GM19372 (cell line): Measurements from ENCODE around the gene ITGA2B.
"Not testable (repeated sequence)": the region's sequence is repeated elsewhere in the genome, so short reads cannot be mapped to it uniquely, and the experiment has no call there.

Experiments used
- ATAC-seq: cut with Tn5 transposase; IDR thresholded peaks from one replicate; pipeline ENCODE4 v1.9.1; 2021; ENCODE audit warnings: mild to moderate bottlenecking, low read depth, moderate library complexity; ENCODE audit not compliant: unreplicated experiment

ITGA2B gene

DNA sequence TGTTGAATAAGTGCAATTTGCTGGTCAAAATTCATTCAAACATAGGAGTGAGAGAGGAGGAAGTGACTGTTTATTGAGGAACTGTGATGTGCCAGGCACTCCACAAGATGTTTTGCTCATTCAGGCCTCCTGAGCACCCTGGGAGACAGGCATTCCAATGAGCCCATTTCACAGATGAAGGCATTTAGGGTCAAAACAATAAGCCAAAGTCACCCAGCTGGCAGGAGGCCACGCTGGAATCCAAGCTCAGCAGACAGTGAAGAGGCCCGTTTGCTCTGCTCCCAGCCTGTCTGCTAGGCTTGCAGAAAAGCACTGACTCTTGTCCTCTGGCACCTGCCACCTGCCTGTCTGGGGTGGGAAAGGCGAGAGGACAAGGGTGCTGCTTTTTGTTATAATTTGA is 54.7 kb downstream of the ITGA2B start:
- ATAC-seq: no peak

DNA sequence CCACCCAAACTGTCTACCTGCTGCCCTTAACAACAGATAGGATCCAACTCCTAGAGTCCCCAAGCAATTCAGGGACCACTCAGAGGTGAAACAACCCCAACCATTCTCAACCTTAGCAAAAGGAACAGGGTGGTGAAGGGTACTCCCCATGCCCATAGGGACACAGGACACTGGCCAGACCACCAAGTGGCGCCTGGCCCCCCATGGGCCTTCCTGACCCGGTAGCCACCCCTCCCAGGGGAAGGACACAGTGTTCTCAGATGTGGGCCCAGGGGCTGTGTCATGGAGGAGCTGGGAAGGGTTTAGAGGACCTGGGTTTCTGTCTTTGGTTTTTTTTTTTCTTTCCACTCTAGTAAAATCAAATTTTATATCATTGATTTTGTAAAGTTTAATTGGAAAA is 55.1 kb downstream of the ITGA2B start:
- ATAC-seq: no peak

- no peak for ATAC-seq
These were observed 56.1 kb downstream of the ITGA2B start for GRCh38 chr17:44333371-44333770.

- ATAC-seq: no peak
These were observed 58.1 kb downstream of the ITGA2B start for GRCh38 chr17:44331249-44331760.

DNA sequence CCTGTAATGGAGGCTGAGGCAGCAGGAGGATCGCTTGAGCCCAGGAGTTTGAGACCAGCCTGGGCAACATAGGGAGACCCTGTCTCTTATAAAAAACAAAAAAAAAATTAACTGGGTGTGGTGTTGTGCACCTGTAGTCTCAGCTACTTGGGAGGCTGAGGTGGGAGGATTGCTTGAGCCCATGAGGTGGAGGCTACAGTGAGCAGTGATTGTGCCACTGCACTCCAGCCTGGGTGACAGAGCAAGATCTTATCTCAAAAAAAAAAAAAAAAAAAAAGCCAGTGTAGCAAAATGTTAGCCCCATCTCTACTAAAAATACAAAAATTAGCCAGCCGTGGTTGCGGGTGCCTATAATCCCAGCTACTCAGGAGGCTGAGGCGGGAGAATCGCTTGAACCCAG is 59.2 kb downstream of the ITGA2B start:
- ATAC-seq: not testable (repeated sequence)

DNA sequence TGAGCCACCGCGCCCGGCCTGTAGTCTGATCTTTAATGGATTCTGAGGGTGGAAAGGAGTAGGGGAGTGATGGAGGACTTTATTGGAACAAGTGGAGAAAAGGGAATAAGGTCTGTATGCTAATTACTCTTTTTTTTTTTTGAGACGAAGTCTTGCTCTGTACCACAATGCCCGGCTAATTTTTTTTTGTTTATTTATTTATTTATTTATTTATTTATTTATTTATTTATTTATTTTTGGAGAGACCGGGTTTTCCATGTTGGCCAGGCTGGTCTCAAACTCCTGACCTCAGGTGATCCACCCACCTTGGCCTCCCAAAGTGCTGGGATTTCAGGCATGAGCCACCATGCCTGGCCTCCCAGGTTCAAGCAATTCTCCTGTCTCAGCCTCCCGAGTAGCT is 59.9 kb downstream of the ITGA2B start:
- not testable (repeated sequence) for ATAC-seq

- no peak for ATAC-seq
These were observed 61.6 kb downstream of the ITGA2B start for GRCh38 chr17:44327715-44328449.

- ATAC-seq: no peak
These were observed 62.5 kb downstream of the ITGA2B start for GRCh38 chr17:44326861-44327444.

GRCh38 chr17:44324571-44325275 is 64.7 kb downstream of the ITGA2B start, which contains the start of gene SLC25A39:
Gene SLC25A39, minus strand, starts transcription at chr17:44324823. Its CDS starts 1,261 bp downstream, at chr17:44323562.
- ATAC-seq: peak; percentile 73

GRCh38 chr17:44324092-44324570 is 65.3 kb downstream of the ITGA2B start:
- no peak for ATAC-seq

DNA sequence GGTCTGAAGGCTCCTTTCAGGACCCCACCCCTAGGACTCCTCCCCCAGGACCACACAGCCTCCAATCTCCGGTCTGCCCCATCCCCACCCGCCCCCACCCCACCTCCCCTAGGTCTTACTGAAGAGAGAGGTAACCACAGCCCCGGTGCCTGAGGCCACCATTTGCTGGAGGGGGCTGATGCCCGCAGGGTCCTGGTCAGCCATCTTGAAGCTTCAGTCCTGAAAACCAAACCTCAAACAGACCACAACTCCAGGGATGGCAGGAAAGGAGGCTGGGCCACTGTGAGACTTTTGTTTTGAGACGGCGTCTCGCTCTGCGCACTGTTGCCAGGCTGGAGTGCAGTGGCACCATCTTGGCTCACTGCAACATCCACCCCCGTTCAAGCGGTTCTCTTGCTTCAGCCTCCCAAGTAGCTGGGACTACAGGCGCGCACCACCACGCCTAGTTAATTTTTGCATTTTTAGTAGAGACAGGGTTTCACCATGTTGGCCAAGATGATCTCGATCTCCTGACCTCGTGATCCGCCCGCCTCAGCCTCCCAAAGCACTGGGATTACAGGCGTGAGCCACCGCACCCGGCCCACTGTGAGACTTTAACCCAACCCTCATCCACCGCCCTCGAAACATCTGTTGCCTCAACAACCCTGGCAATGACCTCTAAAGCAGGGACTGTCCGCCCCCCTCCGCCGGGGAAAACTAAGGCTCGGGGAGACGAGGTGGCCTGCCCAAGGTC is 65.9 kb downstream of the ITGA2B start:
- ATAC-seq: no peak

DNA sequence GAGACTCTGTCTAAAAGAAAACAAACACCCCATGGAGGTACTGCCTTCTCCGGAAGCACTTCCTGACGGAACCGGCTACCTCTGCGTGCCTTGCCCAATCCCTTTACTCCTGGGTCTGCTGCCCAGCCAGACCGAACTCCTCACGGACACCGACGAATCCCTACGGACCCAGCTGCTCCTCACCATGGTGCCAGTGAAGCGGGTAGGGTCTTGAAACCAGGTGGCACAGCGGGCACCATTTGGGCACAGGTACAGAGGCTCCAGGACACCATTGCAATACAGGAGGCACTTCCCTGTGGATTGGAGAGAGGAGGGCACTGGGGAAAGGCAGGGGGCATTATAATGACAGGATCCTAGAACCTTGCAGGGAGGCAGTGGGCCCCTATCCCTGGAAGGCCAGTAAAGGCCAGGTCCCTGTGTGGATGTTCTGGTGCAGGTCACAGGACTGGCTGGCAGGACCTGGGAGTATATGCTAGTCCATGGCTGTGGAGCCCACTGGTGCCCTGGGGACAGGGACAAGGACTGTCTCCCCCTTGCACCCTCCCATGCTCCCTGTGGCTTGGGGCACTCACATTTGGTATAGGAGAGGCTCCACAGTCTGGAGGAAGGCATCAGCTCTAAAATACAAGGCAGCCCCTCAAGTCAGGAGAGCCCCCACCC is 67.1 kb downstream of the ITGA2B start:
- ATAC-seq: no peak
